Fibroblast of the conjunctiva (primary cell): Measurements from ENCODE around the gene CASR.
A peak's percentile ranks its signal among the peaks of the same experiment; 100 is the strongest.

ENCODE experiments used
- DNase-seq: peaks from one replicate; pipeline ENCODE4 v3.0.0-alpha.2; 2010; ENCODE audit warnings: low read depth

The CASR gene

GRCh38 chr3:122257644-122258364 is 74.3 kb downstream of the CASR start:
- no peak for DNase-seq

- peak; percentile 18 for DNase-seq
Observed at GRCh38 chr3:122258757-122259371, 75.4 kb downstream of the CASR start.

- no peak for DNase-seq
Observed at GRCh38 chr3:122260206-122260605, 76.7 kb downstream of the CASR start.

GRCh38 chr3:122263058-122263457 is 79.6 kb downstream of the CASR start:
- DNase-seq, result no peak

- no peak for DNase-seq
Observed at GRCh38 chr3:122263974-122264588, 80.6 kb downstream of the CASR start.

- DNase-seq, result no peak
Observed at GRCh38 chr3:122265957-122266356, 82.5 kb downstream of the CASR start.

GRCh38 chr3:122268257-122269024 is 85.0 kb downstream of the CASR start:
- no peak for DNase-seq

- no peak for DNase-seq
Observed at GRCh38 chr3:122269045-122269444, 85.6 kb downstream of the CASR start.

GRCh38 chr3:122271246-122271898 is 87.9 kb downstream of the CASR start:
- no peak for DNase-seq

- DNase-seq, result no peak
Observed at GRCh38 chr3:122272879-122273278, 89.4 kb downstream of the CASR start.

GRCh38 chr3:122273498-122273897 is 90.0 kb downstream of the CASR start:
- DNase-seq, result no peak

- DNase-seq, result no peak
Observed at GRCh38 chr3:122281891-122282290, 98.4 kb downstream of the CASR start.

GRCh38 chr3:122283796-122284445 is 100.5 kb downstream of the CASR start:
- DNase-seq, result no peak

- no peak for DNase-seq
Observed at GRCh38 chr3:122284486-122284885, 101.0 kb downstream of the CASR start.

GRCh38 chr3:122294359-122294758 is 110.9 kb downstream of the CASR start:
- DNase-seq, result no peak

- no peak for DNase-seq
Observed at GRCh38 chr3:122295266-122296062, 112.0 kb downstream of the CASR start.

GRCh38 chr3:122298239-122298638 is 114.8 kb downstream of the CASR start:
- no peak for DNase-seq

GRCh38 chr3:122299215-122299614 is 115.7 kb downstream of the CASR start:
- DNase-seq, result no peak

- no peak for DNase-seq
Observed at GRCh38 chr3:122299872-122300460, 116.5 kb downstream of the CASR start.

GRCh38 chr3:122301063-122301462 is 117.6 kb downstream of the CASR start:
- no peak for DNase-seq
